Smooth muscle cell of the brain vasculature (primary cell): ENCODE measurements around the gene C2orf76.
A peak's percentile ranks its signal among the peaks of the same experiment; 100 is the strongest.
"Not testable (repeated sequence)": the region's sequence is repeated elsewhere in the genome, so short reads cannot be mapped to it uniquely, and the experiment has no call there.

Experiments
- DNase-seq: peaks from one replicate; pipeline ENCODE4 v3.0.0-alpha.2; 2012; ENCODE audit warnings: low read depth, low spot score

Gene C2orf76

GRCh38 chr2:119366649-119367471, at the start of gene C2orf76, which contains the start of gene DBI:
Gene C2orf76 (minus strand): TSS chr2:119366834. CDS start chr2:119339959, 26,875 bp downstream.
Gene DBI (plus strand): TSS chr2:119366977. CDS start chr2:119367052, 75 bp downstream.
- peak; percentile 87 for DNase-seq

- no peak for DNase-seq
These were observed 49.0 kb upstream of the C2orf76 start for GRCh38 chr2:119415630-119416029.

GRCh38 chr2:119414894-119415293, 48.3 kb upstream of the C2orf76 start:
- DNase-seq: no peak

GRCh38 chr2:119409506-119409905, 42.9 kb upstream of the C2orf76 start:
- no peak for DNase-seq

GRCh38 chr2:119408221-119408619, 41.6 kb upstream of the C2orf76 start:
- DNase-seq: no peak

GRCh38 chr2:119407430-119408220, 41.0 kb upstream of the C2orf76 start:
- DNase-seq: peak; percentile 36

- no peak for DNase-seq
These were observed 38.5 kb upstream of the C2orf76 start for GRCh38 chr2:119405151-119405550.

GRCh38 chr2:119403618-119404017, 37.0 kb upstream of the C2orf76 start:
- not testable (repeated sequence) for DNase-seq

GRCh38 chr2:119402645-119403560, 36.3 kb upstream of the C2orf76 start:
- DNase-seq: no peak

- DNase-seq: no peak
These were observed 35.5 kb upstream of the C2orf76 start for GRCh38 chr2:119402106-119402505.

GRCh38 chr2:119397196-119397595, 30.6 kb upstream of the C2orf76 start:
- DNase-seq: no peak

GRCh38 chr2:119393971-119394748, 27.5 kb upstream of the C2orf76 start:
- DNase-seq: no peak

- no peak for DNase-seq
These were observed 23.1 kb upstream of the C2orf76 start for GRCh38 chr2:119389615-119390306.

GRCh38 chr2:119387381-119388129, 20.9 kb upstream of the C2orf76 start:
- DNase-seq: peak; percentile 40

GRCh38 chr2:119385466-119385865, 18.8 kb upstream of the C2orf76 start:
- no peak for DNase-seq

- no peak for DNase-seq
These were observed 18.3 kb upstream of the C2orf76 start for GRCh38 chr2:119384971-119385370.

GRCh38 chr2:119383410-119384140, 16.9 kb upstream of the C2orf76 start:
- no peak for DNase-seq

GRCh38 chr2:119378566-119378965, 11.9 kb upstream of the C2orf76 start:
- no peak for DNase-seq

- DNase-seq: no peak
These were observed 11.3 kb upstream of the C2orf76 start for GRCh38 chr2:119377993-119378345.
